Measurements from ENCODE around the gene UNC45A.

Gene UNC45A

GRCh38 chr15:90946941-90947576, 12.0 kb downstream of the UNC45A start:
- DNase-seq: no peak

GRCh38 chr15:90947577-90948357, 12.7 kb downstream of the UNC45A start:
- no peak for DNase-seq

GRCh38 chr15:90948506-90948905, 13.4 kb downstream of the UNC45A start:
- no peak for DNase-seq

- no peak for DNase-seq
Measured at GRCh38 chr15:90949979-90950675, 15.0 kb downstream of the UNC45A start.

GRCh38 chr15:90950676-90951075, 15.6 kb downstream of the UNC45A start:
- no peak for DNase-seq

GRCh38 chr15:90952901-90953677, 18.0 kb downstream of the UNC45A start:
- DNase-seq: no peak

GRCh38 chr15:90953947-90954711, 19.0 kb downstream of the UNC45A start:
- no peak for DNase-seq

- DNase-seq: peak; percentile 98
Measured at GRCh38 chr15:90954712-90955623, 19.9 kb downstream of the UNC45A start, which contains the start of gene RCCD1. Gene RCCD1, plus strand, starts transcription at chr15:90954884. Its CDS starts 1,851 bp downstream, at chr15:90956735.

- DNase-seq: peak; percentile 73
Measured at GRCh38 chr15:90955624-90956273, 20.7 kb downstream of the UNC45A start.

- peak; percentile 87 for DNase-seq
Measured at GRCh38 chr15:90956274-90957030, 21.4 kb downstream of the UNC45A start.

- peak; percentile 69 for DNase-seq
Measured at GRCh38 chr15:90957031-90957790, 22.1 kb downstream of the UNC45A start.

GRCh38 chr15:90957791-90958190, 22.7 kb downstream of the UNC45A start:
- DNase-seq: no peak

- DNase-seq: no peak
Measured at GRCh38 chr15:90959028-90959595, 24.0 kb downstream of the UNC45A start.

- no peak for DNase-seq
Measured at GRCh38 chr15:90959894-90960293, 24.8 kb downstream of the UNC45A start.

GRCh38 chr15:90960298-90961091, 25.4 kb downstream of the UNC45A start:
- DNase-seq: no peak

GRCh38 chr15:90962021-90962420, 26.9 kb downstream of the UNC45A start:
- no peak for DNase-seq

GRCh38 chr15:90966262-90966661, 31.2 kb downstream of the UNC45A start:
- no peak for DNase-seq

GRCh38 chr15:90967206-90967605, 32.1 kb downstream of the UNC45A start:
- DNase-seq: no peak
